MCF 10A (cell line): Measurements from ENCODE around the gene TMEM134. TPM values are rescaled to one million over a fixed set of nuclear protein-coding genes. Genes with fewer than 3 reads are reported as not detected.

Source experiments
- BruUV-seq: library from RNA; stranded (reverse); fragments of 400-500 nt; replicated peaks from 2 replicates; lab custom pipeline; 2021; lab: Mats Ljungman, UMichigan
- CTCF ChIA-PET: fragments of 300-600 bp; sonication (Branson Sonifier 250); formaldehyde crosslinking; extraction: SDS; loops from one replicate; lab custom pipeline; 2021; ENCODE audit warnings: antibody characterized with exemption, inconsistent platforms; lab: Yijun Ruan, JAX
- POLR2A ChIA-PET: fragments of 300-600, 350-650 bp; sonication (Branson Sonifier 250); formaldehyde crosslinking; extraction: SDS; loops from one replicate; lab custom pipeline; 2020; ENCODE audit warnings: antibody characterized with exemption, inconsistent platforms; lab: Yijun Ruan, JAX
- DNase-seq: peaks from one replicate; pipeline ENCODE4 v3.0.0-alpha.2; 2018; ENCODE audit not compliant: unreplicated experiment
- H3K27ac Mint-ChIP-seq: one replicate; pipeline ENCODE4 v1.8.0; 2022; ENCODE audit warnings: mild to moderate bottlenecking, low read depth, mixed read lengths; ENCODE audit not compliant: unreplicated experiment
- H3K27me3 Mint-ChIP-seq: one replicate; pipeline ENCODE4 v1.8.0; 2022; ENCODE audit warnings: mixed read lengths; ENCODE audit not compliant: insufficient read depth, unreplicated experiment
- H3K36me3 Mint-ChIP-seq: one replicate; pipeline ENCODE4 v1.8.0; 2022; ENCODE audit warnings: mild to moderate bottlenecking, moderate library complexity, mixed read lengths; ENCODE audit not compliant: insufficient read depth, unreplicated experiment
- H3K4me1 Mint-ChIP-seq: one replicate; pipeline ENCODE4 v1.8.0; 2022; ENCODE audit warnings: mixed read lengths; ENCODE audit not compliant: insufficient read depth, unreplicated experiment
- H3K4me3 Mint-ChIP-seq: one replicate; pipeline ENCODE4 v1.8.0; 2022; ENCODE audit warnings: mild to moderate bottlenecking, moderate library complexity, mixed read lengths; ENCODE audit not compliant: unreplicated experiment
- H3K9me3 Mint-ChIP-seq: one replicate; pipeline ENCODE4 v1.8.0; 2022; ENCODE audit warnings: mixed read lengths; ENCODE audit not compliant: unreplicated experiment
- CTCF ChIP-seq: fragments of 200-600 bp; IDR thresholded peaks from one replicate; pipeline ENCODE4 v1.8.0; 2022; ENCODE audit warnings: antibody characterized with exemption, mild to moderate bottlenecking; ENCODE audit not compliant: unreplicated experiment
- intact Hi-C: fragments of 100-400 bp; cut with micrococcal nuclease; formaldehyde crosslinking; loops from 2 replicates; pipeline ENCODE4 v1.14.1; 2022
- total RNA-seq: library from RNA; stranded (reverse); gene quantifications from 2 replicates; pipeline ENCODE4 v1.2.3, GENCODE V29; 2022

Gene TMEM134
- total RNA-seq, 1 experiment from 2014 or later = 49.7 TPM

- peak overlapping the region; percentile 82 for H3K4me3 Mint-ChIP-seq
- H3K27ac Mint-ChIP-seq = peak overlapping the region; percentile 91
- no peak for TF ChIP-seq CTCF
- no peaks in the 10 kb centered on the region for H3K9me3 Mint-ChIP-seq
- POLR2A ChIA-PET = interaction anchor here (0.5 to 3.2 kb wide), 15 partner anchors 17 to 1745 kb away, joined by 3 to 19 read pairs (median 4); partner anchors contain the start of genes AIP, CLCF1, FIBP and GSTP1
- H3K4me1 Mint-ChIP-seq = peaks cover 20% of the 10 kb centered on the region
- H3K36me3 Mint-ChIP-seq = peaks cover 13% of the 10 kb centered on the region
- H3K27me3 Mint-ChIP-seq = no peaks in the 10 kb centered on the region
- peak; percentile 91 for DNase-seq
- intact Hi-C loops = loop anchor here (1.0 kb wide), 1 partner anchor 21 kb away; the partner anchor contains the start of gene CORO1B
- CTCF ChIA-PET = interaction anchor here (0.7 to 1.6 kb wide), 4 partner anchors 22 to 48 kb away, joined by 3 to 8 read pairs (median 4); partner anchors contain the start of genes CDK2AP2 and CORO1B
- BruUV-seq = no TSS peak
These were observed 4.5 kb downstream of the TMEM134 start for GRCh38 chr11:67464411-67465188.

- TSS peak; percentile 25 for BruUV-seq
These were observed 5.2 kb downstream of the TMEM134 start for GRCh38 chr11:67463680-67464410.

GRCh38 chr11:67463186-67463585 is 5.9 kb downstream of the TMEM134 start:
- no peak for DNase-seq
- Mint-ChIP-seq H3K27me3 (no peaks in the 10 kb centered on the region), H3K36me3 (peaks cover 11% of the 10 kb centered on the region), H3K4me1 (peaks cover 20% of the 10 kb centered on the region), H3K4me3 (no peak overlapping the region), H3K27ac (peak overlapping the region; percentile 91), H3K9me3 (no peaks in the 10 kb centered on the region)
- no TSS peak for BruUV-seq
- intact Hi-C loops = no loop called here
- no peak for TF ChIP-seq CTCF
- CTCF ChIA-PET = interaction anchor here (0.6 to 1.0 kb wide), 2 partner anchors 43 to 44 kb away, joined by 3 to 4 read pairs; no protein-coding TSS in a partner anchor
- POLR2A ChIA-PET = interaction anchor here (1.1 to 3.2 kb wide), 7 partner anchors 16 to 71 kb away, joined by 3 to 19 read pairs (median 4); partner anchors contain the start of genes PPP1CA, RAD9A and RPS6KB2

More at GRCh38 chr11:67463680-67464410, 5.2 kb downstream of the TMEM134 start:
- POLR2A ChIA-PET = interaction anchor here (0.5 to 3.2 kb wide), 10 partner anchors 17 to 984 kb away, joined by 3 to 19 read pairs (median 4); partner anchors contain the start of genes AIP, DPP3, PPP1CA and RAD9A
- peaks cover 20% of the 10 kb centered on the region for H3K4me1 Mint-ChIP-seq
- peaks cover 13% of the 10 kb centered on the region for H3K36me3 Mint-ChIP-seq
- no peaks in the 10 kb centered on the region for H3K27me3 Mint-ChIP-seq
- TF ChIP-seq CTCF = no peak
- peak; percentile 91 for DNase-seq
- intact Hi-C loops = loop anchor here (1.0 kb wide), 1 partner anchor 21 kb away; the partner anchor contains the start of gene CORO1B
- H3K27ac Mint-ChIP-seq = peak overlapping the region; percentile 91
- H3K4me3 Mint-ChIP-seq = peak overlapping the region; percentile 82
- no peaks in the 10 kb centered on the region for H3K9me3 Mint-ChIP-seq
- CTCF ChIA-PET = interaction anchor here (0.6 to 1.0 kb wide), 2 partner anchors 43 to 44 kb away, joined by 3 to 4 read pairs; no protein-coding TSS in a partner anchor
